ENCODE results near the gene CACNA2D3. TPM values are rescaled to one million over a fixed set of nuclear protein-coding genes. Genes with fewer than 3 reads are reported as not detected.

Gene CACNA2D3
- polyA plus RNA-seq, 2 of the 4 experiments (the other 2 are of a cell fraction) = 0.04 to 0.05 TPM

- TF ChIP-seq TFCP2L1 (CRISPR knock-in tag; IDR thresholded peaks at IDR 0.05) (no peak), ESRRA (IDR thresholded peaks at IDR 0.05; ENCODE audit: borderline replicate concordance, low read length) (no peak), EP300 (IDR thresholded peaks at IDR 0.05) (no peak), JUN (IDR thresholded peaks at IDR 0.05) (no peak), USF2 (IDR thresholded peaks at IDR 0.05) (no peak), TP53 (CRISPR knock-in tag; IDR thresholded peaks at IDR 0.05) (no peak), PHF8 (IDR thresholded peaks at IDR 0.05; ENCODE audit: borderline replicate concordance, low read depth) (no peak), HEYL (CRISPR knock-in tag; IDR thresholded peaks at IDR 0.05) (no peak)
These were observed 721.0 kb downstream of the CACNA2D3 start (continued) for GRCh38 chr3:54843352-54843751.

- FAIRE-seq = no peak
- TF ChIP-seq RCOR1 (IDR thresholded peaks at IDR 0.05; ENCODE audit: low read depth, low read length) (no peak), CBX8 (IDR thresholded peaks at IDR 0.05) (no peak)
- DNase-seq (ENCODE audit: low read depth in 1 of 2, low spot score in 1 of 2) = no peak
- CTCF ChIA-PET = no interaction called here
- Histone ChIP-seq H3K9me3 (no peaks in the 10 kb centered on the region), H3K4me3 (no peak overlapping the region), H3K4me2 (no peak overlapping the region), H3K4me1 (no peaks in the 10 kb centered on the region), H3K27ac (no peak overlapping the region)
- WGBS (ENCODE audit: missing lambda C conversion rate) = 43% methylated on average over 5 of the region's 5 CpGs
- POLR2A ChIA-PET = no interaction called here
- no peak for ATAC-seq
These were observed 721.9 kb downstream of the CACNA2D3 start for GRCh38 chr3:54844211-54844610.

- Histone ChIP-seq H3K4me1 (no peaks in the 10 kb centered on the region), H3K4me3 (no peak overlapping the region), H3K4me2 (no peak overlapping the region), H3K27ac (no peak overlapping the region), H3K9me3 (no peaks in the 10 kb centered on the region)
- WGBS (ENCODE audit: missing lambda C conversion rate) = 11% methylated on average over 4 of the region's 4 CpGs
- ChIA-PET POLR2A (no interaction called here), CTCF (interaction anchor here (0.6 kb wide), 2 partner anchors 9 to 10 kb away, joined by 3 read pairs; no protein-coding TSS in a partner anchor)
- TF ChIP-seq KDM1A (IDR thresholded peaks at IDR 0.05; ENCODE audit: low read depth) (no peak), CTCF (IDR thresholded peaks at IDR 0.05) (no peak), RFX5 (IDR thresholded peaks at IDR 0.05) (no peak), HEYL (CRISPR knock-in tag; IDR thresholded peaks at IDR 0.05) (no peak), HOXB13 (CRISPR knock-in tag; IDR thresholded peaks at IDR 0.05; ENCODE audit: low read depth) (no peak), TP53 (CRISPR knock-in tag; IDR thresholded peaks at IDR 0.05) (no peak), BHLHE40 (IDR thresholded peaks at IDR 0.05; ENCODE audit: low read depth, low read length) (no peak), JUN (IDR thresholded peaks at IDR 0.05) (no peak), ESRRA (IDR thresholded peaks at IDR 0.05; ENCODE audit: borderline replicate concordance, low read length) (no peak), SREBF2 (IDR thresholded peaks at IDR 0.05) (no peak), SMC3 (IDR thresholded peaks at IDR 0.05) (no peak), ZNF302 (CRISPR knock-in tag; IDR thresholded peaks at IDR 0.05) (no peak), CBX2 (IDR thresholded peaks at IDR 0.05; ENCODE audit: borderline replicate concordance, low read depth) (no peak), HOXA7 (CRISPR knock-in tag; IDR thresholded peaks at IDR 0.05) (no peak), ZC3H11A (IDR thresholded peaks at IDR 0.05) (no peak), REST (IDR thresholded peaks at IDR 0.05) (no peak)
- FAIRE-seq = no peak
- ATAC-seq = no peak
- DNase-seq (ENCODE audit: low read depth in 1 of 2, low spot score in 1 of 2) = no peak
These were observed 722.7 kb downstream of the CACNA2D3 start for GRCh38 chr3:54845011-54845410.

All from A549 (cell line).